C1 segment of cervical spinal cord (tissue), 14 donors: ENCODE data around the gene NRROS.

Experiments used
- DNase-seq, 14 donors: peaks; one replicate each; lab custom pipeline; 2025; lab: John Stamatoyannopoulos, UW

NRROS gene

DNA sequence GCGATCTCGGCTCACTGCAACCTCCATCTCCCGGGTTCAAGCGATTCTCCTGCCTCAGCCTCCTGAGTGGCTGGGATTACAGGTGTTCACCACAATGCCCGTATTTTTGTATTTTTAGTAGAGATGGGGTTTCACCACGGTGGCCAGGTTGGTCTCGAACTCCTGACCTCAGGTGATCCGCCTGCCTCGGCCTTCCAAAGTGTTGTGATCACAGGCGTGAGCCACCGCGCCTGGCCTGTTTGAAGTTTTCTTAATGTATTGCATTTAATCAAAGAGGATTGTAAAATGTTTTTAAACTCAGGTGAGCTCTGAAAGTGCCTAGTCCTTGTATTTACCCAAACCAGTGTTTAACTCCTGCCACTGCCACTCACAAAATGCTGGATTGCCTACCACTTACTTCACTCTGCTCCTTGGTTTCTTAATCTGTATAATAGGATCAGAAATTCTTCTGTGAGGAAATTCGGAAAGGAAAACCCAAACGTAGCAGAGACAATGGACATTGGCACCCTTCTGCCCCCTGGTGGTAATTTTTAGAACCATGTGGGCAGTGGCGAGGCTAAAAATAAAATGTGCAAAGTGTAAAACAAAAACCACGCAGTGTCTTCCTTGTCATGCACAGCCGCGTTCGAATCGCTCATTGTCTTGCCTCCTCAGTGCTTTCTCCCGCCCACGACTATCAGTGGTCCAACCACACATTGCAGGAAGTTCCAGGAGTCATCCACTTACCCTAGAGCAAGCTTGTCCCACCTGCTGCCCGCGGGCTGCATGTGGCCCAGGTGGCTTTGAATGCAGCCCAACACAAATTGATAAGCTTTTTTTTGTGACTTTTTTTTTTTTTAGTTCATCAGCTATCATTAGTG, 45.3 kb downstream of the NRROS start:
- DNase-seq, result peak in 11 of 14 donors; percentile 2 to 59 (median 37)

GRCh38 chr3:196686436-196686835, 46.9 kb downstream of the NRROS start:
- no peak for DNase-seq

GRCh38 chr3:196688349-196688748, 48.9 kb downstream of the NRROS start:
- DNase-seq, result peak in 2 of 14 donors; percentile 2 to 32

- no peak for DNase-seq
Measured at GRCh38 chr3:196689941-196690660, 50.6 kb downstream of the NRROS start.

GRCh38 chr3:196691386-196691785, 51.9 kb downstream of the NRROS start:
- no peak for DNase-seq

GRCh38 chr3:196694202-196694638, 54.7 kb downstream of the NRROS start:
- DNase-seq, result no peak

DNA sequence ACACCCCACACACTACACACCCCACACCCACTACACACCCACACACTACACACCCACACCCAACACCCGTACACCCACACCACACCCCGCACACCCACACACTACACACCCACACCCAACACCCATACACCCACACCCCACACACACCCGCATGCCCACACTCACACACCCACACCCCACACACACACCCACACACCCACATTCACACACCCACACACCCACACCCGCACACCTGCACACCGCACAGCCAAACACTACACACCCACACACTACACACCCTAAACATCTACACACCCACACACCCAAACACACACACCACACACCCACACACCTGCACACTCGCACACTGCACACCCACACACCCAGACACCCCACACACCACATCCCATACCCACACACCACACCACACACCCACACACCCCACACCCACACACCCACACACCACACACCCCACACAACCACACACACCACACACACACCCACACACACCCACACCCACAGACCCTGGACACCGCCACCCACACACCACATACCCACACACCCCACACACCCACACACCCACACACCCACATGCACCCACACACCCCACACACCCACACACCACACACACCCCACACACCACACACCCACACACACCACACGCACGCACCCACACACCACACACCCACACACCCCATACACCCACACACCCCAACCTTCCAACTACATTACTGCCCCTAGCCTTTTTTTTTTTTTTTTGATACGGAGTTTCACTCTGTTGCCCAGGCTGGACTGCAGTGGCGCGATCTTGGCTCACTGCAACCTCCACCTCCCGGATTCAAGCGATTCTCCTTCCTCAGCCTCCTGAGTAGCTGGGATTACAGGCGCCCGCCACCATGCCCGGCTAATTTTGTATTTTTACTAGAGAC, 55.7 kb downstream of the NRROS start:
- DNase-seq, result no peak

GRCh38 chr3:196695849-196696226, 56.3 kb downstream of the NRROS start:
- no peak for DNase-seq

DNA sequence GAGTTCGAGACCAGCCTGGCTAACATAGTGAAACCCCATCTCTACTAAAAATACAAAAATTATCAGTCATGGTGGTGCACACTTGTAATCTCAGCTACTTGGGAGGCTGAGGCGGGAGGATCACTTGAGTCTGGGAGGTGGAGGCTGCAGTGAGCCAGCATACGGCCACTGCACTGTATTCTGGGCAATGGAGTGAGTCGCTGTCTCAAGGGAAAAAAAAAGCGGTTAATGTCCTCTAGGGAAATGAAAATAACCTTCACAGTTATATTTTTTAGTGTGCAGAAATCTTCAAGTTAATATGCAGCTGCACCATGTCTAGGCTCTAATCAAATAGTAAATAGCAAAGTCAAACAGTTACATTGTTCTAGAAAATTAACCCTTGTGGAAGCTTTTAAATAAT, 57.8 kb downstream of the NRROS start:
- no peak for DNase-seq

- DNase-seq, result no peak
Measured at GRCh38 chr3:196699749-196700148, 60.3 kb downstream of the NRROS start.

DNA sequence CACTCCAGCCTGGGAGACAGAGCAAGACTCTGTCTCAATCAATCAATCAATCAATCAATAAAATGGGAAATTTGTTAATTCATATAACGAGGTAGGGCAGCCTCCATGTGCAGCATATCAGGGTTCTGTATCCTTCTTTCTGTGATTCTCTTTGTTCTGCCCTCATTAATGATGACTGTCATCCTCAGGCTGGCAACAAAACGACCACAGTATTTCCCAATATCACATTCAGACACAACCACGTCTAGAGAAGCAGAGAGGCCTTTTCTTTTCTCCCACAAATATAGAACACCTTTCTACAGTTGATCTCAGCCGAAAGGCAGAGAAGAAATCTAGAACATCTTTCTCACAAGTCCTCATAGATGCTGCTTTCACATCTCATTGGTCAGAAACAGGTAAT, 61.3 kb downstream of the NRROS start:
- DNase-seq, result no peak

DNA sequence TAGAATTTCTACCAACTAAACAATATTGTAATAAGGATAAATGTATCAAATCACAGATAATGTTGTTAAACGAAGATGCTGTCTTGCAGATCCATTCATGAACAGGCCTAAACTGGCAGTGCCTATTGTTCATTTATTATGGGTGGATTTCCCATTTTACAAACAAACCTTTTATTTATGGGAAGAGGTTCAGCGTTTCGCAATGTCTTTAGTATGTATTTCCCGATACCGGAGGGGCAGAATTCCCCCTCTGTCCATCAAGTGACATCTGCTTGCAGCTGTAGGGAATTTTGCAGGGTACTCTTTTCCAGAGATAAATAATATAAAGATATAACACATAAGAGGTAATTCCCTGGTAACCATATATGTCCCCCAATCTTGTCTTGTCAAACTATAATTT, 66.8 kb downstream of the NRROS start:
- no peak for DNase-seq

- DNase-seq, result no peak
Measured at GRCh38 chr3:196706731-196707130, 67.2 kb downstream of the NRROS start.

DNA sequence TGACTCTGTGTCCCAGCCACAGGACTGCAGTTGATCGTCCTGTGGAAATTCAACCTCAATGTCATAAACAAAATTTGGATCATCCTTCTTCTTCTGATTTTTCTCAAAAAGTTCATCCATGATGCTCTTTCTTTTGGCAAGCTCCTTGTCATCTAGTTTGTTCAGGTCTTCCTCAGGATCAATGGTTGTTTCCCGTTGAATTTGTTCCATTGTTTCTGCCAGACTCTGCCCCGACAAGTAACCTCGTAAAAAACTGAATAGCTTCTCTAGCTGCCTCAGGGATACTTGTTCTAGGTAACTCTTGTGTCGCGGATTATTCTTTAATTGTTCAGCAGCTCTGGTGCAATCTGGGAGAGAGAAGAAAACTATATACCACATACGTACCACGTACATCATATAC, 68.1 kb downstream of the NRROS start:
- no peak for DNase-seq

- DNase-seq, result no peak
Measured at GRCh38 chr3:196708467-196708866, 69.0 kb downstream of the NRROS start.
